GM13977 (cell line): ENCODE data around the gene DCX.

Source experiments
- DNase-seq: peaks from one replicate; pipeline ENCODE4 v3.0.0; 2012; ENCODE audit warnings: low spot score
- in situ Hi-C: fragments of 300-500 bp; cut with MboI; formaldehyde crosslinking; loops from one replicate; pipeline ENCODE4 v1.12.0; 2022; ENCODE audit warnings: low sequenced_read_pairs, low pct_unique_long_range_greater_than_20kb, mixed read lengths, inconsistent platforms; ENCODE audit not compliant: unreplicated experiment
- TF ChIP-seq, protein P1 (sequence below): IDR thresholded peaks from 2 replicates; pipeline ENCODE4 v1.5.1; 2012; ENCODE audit warnings: mild to moderate bottlenecking, control low read depth; ENCODE audit not compliant: insufficient read depth; ENCODE audit errors: extremely low read depth, missing control alignments

Gene DCX

DNA sequence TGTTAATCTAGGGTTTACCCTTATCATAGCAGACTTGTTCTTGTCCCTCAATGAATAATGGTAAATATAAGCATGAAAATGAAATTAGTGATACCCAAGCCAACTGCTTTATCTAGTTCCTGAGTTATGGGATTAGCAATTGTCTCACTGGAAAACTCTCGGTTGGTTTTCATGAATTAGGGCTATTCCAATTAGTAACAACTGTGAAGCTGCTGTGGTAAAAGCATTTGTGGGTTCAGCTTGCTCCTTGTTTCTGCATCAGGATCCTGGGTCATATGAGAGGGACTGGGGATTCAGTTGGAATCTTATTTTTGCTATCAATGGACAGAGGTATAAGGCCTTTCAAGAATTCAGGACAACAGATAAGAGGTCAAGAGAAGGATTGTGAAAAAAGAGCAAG, 50.2 kb downstream of the DCX start:
- TF ChIP-seq, protein P1, sequence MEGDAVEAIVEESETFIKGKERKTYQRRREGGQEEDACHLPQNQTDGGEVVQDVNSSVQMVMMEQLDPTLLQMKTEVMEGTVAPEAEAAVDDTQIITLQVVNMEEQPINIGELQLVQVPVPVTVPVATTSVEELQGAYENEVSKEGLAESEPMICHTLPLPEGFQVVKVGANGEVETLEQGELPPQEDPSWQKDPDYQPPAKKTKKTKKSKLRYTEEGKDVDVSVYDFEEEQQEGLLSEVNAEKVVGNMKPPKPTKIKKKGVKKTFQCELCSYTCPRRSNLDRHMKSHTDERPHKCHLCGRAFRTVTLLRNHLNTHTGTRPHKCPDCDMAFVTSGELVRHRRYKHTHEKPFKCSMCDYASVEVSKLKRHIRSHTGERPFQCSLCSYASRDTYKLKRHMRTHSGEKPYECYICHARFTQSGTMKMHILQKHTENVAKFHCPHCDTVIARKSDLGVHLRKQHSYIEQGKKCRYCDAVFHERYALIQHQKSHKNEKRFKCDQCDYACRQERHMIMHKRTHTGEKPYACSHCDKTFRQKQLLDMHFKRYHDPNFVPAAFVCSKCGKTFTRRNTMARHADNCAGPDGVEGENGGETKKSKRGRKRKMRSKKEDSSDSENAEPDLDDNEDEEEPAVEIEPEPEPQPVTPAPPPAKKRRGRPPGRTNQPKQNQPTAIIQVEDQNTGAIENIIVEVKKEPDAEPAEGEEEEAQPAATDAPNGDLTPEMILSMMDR: no peak
- in situ Hi-C loops: no loop called here
- DNase-seq: no peak

DNA sequence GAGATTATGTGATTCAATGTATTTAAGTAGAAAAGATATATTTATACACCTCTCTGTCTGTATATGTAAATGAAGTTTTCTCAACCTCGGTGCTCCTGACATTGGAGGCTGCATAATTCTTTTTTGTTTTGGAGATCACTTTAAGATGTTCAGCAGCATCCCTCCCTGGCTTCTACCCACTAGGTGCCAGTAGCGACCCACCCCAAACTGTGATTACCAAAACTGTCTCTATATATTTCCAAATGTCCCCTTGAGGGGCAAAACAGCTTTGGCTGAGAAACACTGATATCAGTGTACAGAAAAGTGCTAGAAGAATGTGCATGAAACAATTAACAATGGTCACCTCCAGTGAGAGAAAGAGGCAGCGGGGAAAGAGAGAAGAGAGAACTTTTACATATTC, 51.2 kb downstream of the DCX start:
- in situ Hi-C loops: no loop called here
- no peak for DNase-seq
- TF ChIP-seq, protein P1: no peak

DNA sequence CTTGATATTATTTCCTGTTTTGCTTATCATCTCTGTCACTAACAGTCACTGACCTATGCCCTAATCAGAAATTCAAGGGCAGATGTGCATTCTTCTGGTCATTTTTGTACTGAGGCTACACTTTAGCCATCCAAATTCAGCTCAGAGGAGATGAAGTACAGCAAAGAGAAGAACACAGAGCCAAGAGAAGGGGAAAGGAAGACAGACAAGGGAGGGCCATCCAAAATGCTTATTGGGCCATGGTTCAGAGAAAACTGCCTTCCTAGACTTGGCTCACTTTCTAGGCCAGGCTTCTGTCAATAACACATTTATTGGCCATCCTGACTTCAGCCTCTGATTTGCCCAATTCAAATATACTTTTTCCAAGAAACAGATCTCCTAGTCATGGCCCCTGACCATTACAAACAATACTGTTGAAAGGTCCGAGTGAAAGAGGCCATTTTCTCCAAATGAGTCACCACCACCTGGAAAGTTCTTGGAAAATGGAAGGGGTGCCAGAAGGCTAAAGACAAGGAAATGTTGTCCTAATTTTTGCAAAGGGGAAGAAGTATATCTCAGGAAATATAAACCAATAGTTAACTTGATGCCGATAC, 56.4 kb downstream of the DCX start:
- TF ChIP-seq, protein P1: no peak
- in situ Hi-C loops: no loop called here
- DNase-seq: no peak

DNA sequence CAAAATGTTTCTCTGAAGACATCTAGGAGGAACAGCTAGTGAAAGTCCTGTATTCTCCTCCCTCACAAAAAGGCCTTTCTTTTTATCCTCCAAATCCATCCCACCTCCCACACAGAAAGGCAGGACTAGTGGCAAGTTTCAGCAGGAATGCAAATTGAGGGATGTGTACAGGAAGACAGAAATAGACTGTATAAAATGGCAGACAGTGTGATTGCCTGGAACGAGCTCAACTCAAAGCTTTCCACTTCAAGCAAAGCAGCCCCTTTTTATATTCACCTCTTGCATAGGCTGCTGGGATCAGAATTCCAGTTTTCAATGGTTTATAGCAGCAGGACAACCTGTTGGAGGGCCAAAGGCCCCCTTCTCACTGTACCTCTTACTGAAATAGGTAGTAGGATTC, 57.5 kb downstream of the DCX start:
- no peak for DNase-seq
- TF ChIP-seq, protein P1: no peak
- in situ Hi-C loops: no loop called here

DNA sequence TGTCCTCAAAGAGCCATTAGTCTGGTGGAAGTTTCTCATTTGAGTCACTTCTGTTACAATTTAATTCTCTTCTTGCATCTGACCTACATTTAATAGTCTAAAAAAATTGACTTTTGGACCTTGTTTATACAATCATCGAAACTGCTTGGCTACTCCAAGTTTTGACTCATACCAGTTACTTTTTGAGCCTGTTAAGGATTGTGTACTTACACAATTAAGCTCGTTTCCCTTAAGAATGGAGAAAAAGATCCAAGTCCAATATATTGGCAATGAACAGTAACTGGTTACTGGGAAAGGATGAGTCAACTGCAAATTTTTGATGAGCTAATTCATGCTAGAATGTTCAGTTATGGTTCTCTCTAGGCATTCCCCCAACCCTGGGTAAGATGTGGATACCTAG, 58.2 kb downstream of the DCX start:
- in situ Hi-C loops: no loop called here

DNA sequence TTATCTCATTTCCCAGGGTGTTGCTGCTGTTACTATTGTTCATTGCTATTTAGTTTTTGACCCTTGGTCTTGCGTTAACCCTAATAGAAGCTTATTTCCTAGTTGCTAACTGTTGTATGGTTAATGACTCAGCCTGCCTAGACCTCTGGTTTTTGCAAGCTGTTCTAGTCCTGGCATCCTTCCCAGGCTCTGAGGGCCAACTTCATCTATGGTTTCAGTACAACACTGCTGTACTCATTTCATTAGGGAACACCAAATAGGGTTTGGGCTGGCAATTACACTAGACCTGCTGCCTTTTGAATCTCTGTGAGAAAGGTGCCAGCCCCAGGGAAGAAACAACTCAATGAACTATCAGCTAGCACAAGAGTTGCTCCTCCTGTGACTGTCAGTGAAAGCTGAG, 59.6 kb downstream of the DCX start:
- DNase-seq: no peak
- in situ Hi-C loops: no loop called here
- TF ChIP-seq, protein P1: no peak

More for the DNA sequence above, 58.2 kb downstream of the DCX start:
- TF ChIP-seq, protein P1: no peak
- no peak for DNase-seq

DNA sequence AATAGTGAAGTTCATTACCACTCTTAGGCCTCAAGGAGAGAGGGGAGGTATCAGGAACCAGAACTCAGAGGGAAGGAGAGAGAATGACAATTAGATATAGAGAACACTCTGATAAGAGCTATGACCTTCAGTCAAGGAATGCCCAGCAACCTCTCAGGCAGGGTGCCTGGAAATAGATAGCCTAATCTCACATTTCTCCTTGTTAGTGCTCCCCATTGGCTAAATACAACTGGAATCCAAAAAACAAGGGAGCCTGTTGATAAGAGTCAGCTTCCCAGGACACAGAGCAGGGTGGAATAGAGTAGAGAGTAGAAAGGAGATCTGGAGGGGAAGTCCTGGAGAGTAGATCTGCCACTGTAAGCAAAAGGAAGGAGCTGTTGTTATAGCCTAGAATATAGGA, 62.1 kb downstream of the DCX start:
- DNase-seq: no peak
- TF ChIP-seq, protein P1: no peak
- in situ Hi-C loops: no loop called here
